NCI-H2227 treated with DMSO at 0.1 percent for 48 hours (cell line): ENCODE results near the gene CCDC92B.
"Not testable (repeated sequence)": the region's sequence is repeated elsewhere in the genome, so short reads cannot be mapped to it uniquely, and the experiment has no call there.

Experiments used
- DNase-seq: peaks from one replicate; lab custom pipeline; 2025; lab: John Stamatoyannopoulos, UW

The CCDC92B gene

DNA sequence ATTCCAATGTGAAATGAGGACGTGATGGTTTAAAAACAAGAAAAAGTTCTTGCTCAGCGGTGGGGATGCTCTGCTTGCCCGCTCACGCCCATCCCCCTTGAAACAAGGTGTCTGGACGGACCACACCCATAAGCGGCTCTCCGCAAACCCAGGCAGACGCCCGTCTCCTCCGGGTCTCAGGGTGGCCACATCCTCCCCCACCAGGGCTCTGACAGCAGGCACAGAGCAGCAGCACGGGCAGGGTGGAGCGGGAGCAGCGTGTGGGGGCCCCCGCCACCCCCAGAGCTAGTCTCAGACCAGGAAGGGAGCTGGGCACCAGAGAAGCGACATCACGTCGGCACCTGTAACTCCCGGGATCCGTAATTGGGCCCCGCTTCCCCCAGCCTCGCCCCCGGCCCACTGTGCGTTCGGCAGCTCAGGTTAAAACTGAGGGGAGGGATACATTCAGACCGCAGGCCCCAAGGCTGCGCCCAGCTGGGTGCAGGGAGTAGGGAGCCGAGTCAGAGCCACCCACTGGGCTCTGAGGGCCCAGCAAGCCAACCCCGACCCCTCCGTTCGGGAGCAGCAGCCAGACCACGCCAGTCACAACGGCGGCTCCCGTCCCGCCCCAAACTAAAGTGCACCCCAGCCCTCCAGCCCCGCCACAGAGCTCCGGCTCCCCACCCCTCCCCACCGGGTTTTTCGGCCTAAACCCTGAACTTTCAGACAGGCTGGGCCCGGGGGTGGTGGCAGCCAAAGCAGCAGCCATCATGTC lies 59.9 kb downstream of the CCDC92B start:
- no peak for DNase-seq

DNA sequence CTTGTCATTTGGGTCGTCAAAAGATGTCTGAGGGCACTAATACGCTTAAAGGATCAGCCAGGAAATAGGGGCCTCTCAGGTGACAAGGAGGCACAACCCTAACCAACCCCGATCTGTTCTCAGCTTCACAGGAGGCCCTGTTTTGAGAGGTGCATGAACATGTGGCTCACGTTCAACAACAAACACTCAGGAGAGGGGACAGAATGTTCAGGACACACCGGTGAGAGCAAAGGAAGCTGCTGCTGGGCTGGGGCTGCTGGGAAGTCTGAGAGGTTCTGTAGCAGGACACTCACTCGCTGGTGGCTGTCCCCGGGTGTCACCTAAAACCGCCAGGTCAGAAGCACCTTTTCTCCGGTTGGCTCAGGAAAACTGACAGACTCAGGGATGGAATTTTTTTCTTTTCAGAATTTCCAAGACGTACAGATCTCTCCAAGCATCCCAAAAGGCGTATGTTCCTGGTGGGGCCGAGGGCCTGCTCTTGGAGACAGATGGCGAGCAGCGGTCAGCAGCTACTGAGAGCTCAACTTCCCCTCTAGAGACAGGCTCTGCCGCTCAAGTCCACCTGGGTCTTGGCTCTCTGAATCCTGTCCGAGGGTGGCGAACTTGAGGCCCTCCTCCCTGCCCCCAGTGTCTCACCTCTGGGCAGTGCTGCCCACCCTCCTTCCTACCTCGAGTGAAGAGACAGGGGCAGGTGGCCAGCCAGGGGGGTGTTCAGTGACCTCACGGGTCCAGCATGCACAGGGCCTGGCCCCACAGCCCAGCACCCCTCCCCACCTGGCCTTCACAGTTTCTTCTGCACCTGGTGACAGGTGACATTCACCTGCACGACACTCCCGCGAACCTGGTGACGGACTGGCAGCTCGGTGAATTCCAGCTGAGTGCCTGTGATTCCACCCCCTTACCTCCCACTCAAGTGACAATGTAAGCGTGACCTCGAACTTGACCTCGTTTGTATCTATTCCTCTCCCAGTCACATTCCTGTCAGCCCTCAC lies 60.8 kb downstream of the CCDC92B start:
- no peak for DNase-seq

DNA sequence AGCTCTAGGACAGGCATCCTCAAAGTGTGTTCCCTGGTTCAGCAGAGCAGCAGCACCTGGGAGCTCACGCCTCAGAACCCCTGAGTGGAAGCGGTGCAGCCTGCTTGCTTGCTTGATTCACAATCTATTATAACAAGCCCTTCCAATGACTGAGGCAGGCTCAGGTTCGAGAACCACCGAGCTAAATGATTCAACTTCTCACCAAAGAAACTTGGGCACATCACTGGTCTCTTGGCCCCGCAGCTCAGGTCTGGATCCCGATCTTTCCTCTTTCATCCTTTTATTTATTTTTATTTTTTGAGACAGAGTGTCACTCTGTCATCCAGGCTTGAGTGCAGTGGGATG lies 62.4 kb downstream of the CCDC92B start:
- no peak for DNase-seq

DNA sequence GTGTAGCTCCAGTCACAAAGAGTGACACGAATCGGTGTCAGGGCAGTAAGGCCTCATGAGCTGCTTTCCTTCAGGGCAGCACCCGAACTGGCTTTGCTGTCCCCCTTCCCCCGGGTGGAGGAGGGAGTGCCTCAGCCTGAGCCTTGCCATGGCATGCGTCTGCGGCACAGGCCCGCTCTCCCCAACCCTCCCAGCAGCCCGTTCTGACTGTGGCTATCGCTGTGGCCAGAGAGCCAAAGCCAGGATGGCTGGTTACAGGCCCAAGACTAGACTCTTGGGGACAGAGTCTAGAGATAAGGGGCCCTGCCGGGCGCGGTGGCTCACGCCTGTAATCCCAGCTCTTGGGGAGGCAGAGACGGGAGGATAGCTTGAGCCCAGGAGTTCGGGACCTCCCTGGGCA lies 63.8 kb downstream of the CCDC92B start:
- DNase-seq: no peak

DNA sequence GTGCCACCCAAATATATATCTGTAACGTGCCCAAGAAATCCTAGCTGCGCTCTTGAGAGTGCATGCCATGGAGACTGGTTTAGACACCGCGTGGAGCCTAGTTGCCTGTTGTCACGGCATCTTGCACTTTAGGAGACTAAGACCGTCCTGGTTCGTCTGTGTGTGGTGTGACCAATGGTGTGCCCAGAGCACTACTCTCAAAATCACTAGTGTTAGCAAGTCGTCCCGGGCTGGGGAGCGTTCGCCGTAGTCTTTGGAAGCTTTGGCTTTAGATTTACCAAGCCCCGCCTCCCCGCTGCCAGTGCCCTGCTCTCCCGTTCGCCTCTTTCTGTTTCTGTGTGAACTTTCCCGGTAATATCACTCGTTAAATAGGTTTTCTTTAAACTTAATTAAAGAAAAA lies 64.9 kb downstream of the CCDC92B start:
- DNase-seq: no peak

DNA sequence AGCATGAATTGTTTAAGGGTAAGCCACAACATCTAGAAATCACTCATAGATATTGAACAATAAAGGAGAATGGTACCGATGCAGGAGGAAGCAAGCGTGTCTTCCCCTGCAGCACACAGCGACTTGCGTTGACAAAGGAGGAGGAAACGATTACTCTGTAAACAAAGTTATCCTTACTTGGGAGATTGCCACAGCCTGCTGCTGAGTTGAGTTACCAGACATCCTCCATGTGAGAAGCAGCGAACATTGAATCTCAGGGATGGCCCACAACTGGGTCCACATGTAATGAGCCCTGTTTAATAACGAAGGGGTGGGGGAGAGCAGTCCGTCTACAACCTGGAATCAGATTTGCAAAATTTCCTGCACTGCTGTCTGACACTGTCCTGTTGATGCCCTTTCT lies 65.5 kb downstream of the CCDC92B start:
- DNase-seq: no peak

DNA sequence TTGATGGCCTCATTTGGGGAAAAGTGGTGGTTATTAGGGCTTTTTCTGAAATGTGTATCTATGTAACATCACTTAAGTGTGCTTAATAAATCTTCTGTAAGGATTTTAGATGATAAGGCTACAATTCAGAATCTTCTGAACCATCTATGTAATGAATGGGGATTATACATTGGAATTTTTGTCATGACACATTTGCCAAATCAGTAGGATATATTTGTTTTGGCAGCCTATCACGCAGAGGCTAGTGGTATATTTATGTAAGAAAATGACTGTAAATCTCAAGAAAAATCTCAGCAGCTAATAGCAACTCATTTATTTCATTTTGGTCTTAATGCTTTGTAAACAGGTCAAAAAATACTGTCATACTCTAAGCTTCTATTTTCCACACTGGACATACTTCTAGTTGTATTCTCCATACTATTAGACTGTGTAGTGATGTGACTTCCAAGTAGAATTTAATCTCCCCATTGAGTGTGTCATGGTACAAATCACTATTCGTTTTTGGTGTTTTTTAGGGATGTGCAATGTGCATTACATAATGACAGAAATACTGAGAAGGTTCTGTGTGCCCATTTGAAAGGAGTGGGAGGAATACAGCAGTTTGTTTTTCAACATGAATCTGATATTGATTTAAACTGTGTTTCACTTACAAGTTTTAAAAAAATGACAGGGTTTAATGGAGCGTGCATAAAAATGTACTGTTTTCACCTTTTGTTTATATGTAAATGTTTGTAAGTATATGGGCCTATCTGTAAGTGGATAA lies 67.1 kb downstream of the CCDC92B start:
- DNase-seq: no peak

DNA sequence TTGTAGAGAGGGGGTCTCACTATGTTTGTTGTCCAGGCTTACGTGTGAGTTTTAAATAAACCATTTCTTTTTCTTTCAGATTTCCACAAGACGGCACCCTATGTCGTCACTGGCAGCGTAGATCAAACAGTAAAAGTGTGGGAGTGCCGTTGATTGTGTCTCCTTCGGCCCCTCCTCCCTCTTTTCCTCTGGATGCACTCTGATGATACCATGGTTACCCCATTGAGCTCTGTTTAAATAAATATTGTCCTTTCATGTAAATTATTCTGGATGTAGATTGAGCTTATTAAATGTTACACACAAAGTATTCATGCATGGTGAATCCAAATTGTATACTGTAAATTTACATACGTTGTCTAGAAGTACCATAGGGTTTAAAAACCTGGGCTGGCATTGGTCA lies 67.8 kb downstream of the CCDC92B start:
- DNase-seq: no peak

DNA sequence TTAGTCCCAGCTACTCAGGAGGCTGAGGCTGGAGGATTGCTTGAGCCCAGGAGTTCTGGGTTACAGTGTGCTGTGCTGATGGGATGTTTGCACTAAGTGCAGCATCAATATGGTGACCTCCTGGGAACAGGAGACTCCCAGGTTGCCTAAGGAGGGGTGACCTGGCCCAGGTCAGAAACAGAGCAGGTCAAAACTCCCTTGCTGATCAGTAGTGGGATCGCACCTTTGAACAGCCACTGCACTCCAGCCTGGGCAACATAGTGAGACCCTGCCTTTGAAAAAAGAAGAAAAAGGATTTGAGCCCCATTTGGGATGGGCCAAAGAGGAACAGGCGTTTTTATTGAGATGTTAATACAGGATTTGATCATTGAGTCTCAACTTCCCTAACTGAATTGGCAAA lies 68.5 kb downstream of the CCDC92B start:
- no peak for DNase-seq

DNA sequence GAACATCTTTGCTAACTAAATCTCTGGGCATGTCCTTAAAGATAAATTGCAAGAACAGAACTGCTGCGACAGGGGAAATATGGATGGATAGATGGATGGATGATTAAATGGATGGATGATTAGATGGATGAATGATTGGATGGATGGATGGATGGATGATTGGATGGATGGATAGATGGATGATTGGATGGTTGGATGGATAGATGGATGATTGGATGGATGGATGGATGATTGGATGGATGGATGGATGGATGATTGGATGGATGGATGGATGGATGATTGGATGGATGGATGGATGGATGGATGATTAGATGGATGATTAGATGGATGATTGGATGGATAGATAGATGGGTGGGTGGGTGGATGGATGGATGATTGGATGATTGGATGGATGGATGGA lies 70.2 kb downstream of the CCDC92B start:
- not testable (repeated sequence) for DNase-seq
